NCI-H2227 treated with DMSO at 0.1 percent for 48 hours (cell line): Measurements from ENCODE around the gene STK26.
"Not testable (repeated sequence)": the region's sequence is repeated elsewhere in the genome, so short reads cannot be mapped to it uniquely, and the experiment has no call there.

Experiments
- DNase-seq: peaks from one replicate; lab custom pipeline; 2025; lab: John Stamatoyannopoulos, UW

The STK26 gene

GRCh38 chrX:132037479-132037993 is 14.4 kb downstream of the STK26 start:
- no peak for DNase-seq

GRCh38 chrX:132040066-132040465 is 17.0 kb downstream of the STK26 start:
- DNase-seq: no peak

- DNase-seq: no peak
Measured at GRCh38 chrX:132041015-132041414, 17.9 kb downstream of the STK26 start.

DNA sequence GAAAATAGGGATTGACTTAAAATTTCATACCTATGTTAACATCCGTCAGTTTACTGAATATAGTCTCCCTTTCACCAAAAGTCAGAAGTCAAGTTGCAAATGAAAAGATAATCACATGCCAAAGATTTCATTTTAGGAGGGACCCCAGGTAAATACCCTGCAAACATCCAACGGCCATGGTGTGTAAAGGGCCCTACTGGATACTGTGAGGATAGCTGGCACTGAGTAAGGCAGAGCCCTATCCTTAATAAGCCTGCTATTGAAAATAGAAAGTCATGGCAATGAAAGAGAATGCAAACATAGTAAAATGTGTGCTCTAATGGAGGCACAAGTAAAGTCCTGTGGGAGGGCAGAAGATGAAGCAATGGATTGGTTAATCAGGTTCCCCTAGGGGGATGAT is 20.9 kb downstream of the STK26 start:
- DNase-seq: no peak

DNA sequence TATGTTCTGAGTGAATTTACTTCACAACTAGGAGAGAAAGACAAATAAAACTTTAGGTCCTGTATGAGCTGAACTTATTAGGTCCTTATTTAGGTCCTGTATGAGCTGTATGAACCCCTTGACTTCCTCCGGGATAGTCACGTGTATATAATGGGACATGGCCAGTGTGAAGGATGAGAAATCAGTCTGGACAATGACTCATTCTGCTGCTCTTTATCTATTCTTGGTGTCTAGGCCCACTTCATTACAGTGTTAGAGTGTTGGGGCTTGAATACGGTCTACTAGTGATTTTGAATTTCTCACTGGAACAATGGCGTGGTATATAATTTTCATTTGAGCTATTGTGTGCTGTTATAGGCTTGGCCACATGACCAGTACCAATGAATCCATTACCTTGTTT is 21.9 kb downstream of the STK26 start:
- DNase-seq: no peak

DNA sequence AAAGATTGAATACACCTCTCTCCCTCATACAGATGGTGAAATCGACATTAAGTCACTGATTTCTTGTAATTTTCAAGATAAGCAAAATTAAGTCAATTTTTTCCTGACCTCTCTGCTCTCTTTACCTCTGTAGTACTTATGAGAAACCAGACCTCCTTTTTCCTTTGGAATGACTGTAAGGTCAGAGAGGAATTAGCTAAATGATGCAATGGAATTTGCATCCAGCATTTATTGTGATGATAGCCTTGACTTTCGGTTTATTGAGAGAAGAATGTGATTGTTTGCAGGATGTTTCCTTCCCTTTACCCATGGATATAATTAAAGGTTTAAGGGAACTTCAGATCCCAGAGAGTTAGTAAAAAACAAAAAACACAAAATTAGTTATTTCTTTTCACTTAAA is 22.4 kb downstream of the STK26 start:
- DNase-seq: no peak

- no peak for DNase-seq
Measured at GRCh38 chrX:132046533-132046932, 23.4 kb downstream of the STK26 start.

- not testable (repeated sequence) for DNase-seq
Measured at GRCh38 chrX:132051778-132052177, 28.7 kb downstream of the STK26 start.

DNA sequence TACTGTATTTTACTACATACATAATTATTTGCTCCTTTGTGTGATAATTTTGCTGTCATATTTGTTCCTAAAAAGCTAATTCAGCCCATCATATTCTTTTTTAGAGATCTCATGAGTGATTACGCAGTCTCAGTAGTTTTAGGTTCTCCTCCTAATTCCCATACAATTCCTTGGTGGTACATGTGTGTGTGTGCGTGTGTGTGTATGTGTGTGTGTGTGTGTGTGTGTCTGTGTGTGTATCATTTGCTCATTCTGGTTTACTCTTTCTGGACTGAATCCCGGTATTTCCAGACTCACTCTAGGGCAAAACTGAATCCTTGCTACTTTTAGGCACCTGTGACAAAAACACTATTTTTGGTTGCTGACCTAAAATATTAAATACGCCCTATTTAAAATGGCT is 34.9 kb downstream of the STK26 start:
- no peak for DNase-seq

DNA sequence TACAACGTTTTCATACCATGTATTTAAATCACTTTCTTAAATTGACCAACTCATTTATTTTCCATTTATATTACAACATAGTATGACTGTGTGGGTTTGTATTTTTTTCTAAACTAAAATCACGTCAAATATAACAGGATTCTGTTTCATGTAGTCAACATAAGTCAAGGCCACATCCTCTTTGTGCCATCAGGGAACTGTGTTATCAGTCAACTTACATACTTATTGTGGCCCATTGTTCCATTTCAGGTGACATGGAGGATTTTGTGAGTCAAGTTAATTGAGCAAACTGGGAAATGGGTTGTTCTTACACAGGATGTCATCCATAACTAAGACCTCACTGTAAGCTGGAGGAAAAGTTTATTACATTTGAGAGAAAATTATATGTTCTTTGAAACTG is 35.9 kb downstream of the STK26 start:
- DNase-seq: no peak

- no peak for DNase-seq
Measured at GRCh38 chrX:132059973-132060540, 37.0 kb downstream of the STK26 start.

GRCh38 chrX:132063334-132063733 is 40.2 kb downstream of the STK26 start:
- no peak for DNase-seq

DNA sequence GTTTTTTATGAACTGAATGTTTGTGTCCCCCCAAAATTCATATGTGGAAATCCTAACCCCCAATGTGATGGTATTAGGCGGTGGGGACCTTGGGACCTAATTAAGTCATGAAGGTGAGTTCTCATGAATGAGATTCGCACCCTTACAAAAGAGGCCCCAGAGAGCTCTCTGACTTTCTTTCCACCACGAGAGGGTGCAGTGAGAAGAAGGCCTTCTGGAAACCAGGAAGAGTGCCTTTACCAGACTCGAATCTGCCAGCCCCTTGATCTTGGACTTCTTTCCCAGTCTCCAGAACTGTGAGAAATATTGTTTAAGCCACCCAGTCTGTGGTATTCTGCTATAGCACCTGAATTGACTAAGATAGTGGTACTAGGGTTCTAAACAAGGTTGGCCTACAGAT is 40.8 kb downstream of the STK26 start:
- no peak for DNase-seq

DNA sequence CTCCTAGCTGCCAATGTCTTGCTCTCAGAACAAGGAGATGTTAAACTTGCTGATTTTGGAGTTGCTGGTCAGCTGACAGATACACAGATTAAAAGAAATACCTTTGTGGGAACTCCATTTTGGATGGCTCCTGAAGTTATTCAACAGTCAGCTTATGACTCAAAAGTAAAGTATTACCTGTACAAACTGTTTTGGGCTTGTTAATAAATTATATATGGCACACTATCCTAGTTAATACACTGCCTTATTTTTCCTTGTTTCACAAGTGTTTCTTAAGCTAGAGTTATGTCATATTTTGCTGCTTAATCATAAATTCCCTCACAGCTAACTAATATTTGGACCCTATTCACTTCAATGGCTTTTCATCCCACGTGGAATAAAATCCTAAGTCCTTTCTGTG is 45.3 kb downstream of the STK26 start:
- no peak for DNase-seq

- DNase-seq: no peak
Measured at GRCh38 chrX:132071254-132071653, 48.2 kb downstream of the STK26 start.

DNA sequence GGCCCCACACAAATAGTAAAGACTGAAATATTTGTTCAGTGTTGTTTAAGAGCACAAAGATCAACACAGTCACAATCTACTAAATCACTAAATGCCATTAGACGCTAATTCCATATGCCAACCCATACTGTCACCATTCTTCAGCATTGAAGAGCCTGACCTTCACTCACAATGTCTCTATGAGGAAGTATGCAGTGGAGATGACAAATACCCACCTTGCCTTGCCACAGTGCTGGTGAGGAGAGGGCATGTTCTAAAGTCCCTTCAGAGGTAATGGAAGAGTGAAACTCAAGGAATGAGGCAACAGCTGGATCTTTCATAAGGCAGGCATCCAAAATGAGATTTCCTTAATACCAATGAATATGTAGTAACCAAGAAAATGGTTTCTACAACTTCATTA is 54.3 kb downstream of the STK26 start:
- no peak for DNase-seq

DNA sequence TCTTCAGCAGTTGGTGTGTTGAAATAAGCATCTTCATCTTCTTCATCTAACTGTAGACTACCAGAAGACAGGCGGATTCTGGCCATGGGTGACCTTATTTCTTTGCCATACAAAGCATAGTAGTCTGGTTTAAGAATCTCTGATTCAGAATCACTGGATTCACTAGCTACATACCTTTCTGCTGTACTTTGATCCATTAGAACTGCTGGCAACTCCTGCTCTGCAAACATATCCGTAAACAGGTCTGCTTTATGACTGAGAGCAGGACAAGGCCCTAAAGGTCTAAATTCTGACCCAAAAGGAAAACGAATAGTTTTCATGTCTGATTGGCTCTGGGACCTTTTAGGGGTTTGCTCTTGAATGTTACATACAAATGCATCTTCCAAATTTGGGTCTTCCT is 54.8 kb downstream of the STK26 start:
- no peak for DNase-seq

GRCh38 chrX:132085786-132086185 is 62.7 kb downstream of the STK26 start:
- DNase-seq: no peak

DNA sequence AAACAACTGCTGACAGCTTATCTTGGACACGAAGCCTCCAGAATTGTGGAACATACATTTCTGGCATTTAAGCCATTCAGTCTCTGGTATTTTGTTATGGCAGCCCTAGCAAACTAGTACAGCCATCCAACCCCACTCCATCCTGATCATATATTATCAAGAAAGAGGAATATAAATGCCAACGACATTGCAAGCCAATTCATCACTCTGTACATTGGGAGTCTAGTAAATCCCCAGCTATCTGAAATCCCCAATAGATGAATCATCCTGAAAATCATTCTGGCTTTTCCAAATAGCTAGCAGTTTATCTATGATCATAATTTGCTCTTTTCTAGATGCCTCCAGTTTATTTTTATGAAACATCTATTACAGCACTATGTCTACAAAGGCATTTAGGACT is 63.6 kb downstream of the STK26 start:
- no peak for DNase-seq

- DNase-seq: no peak
Measured at GRCh38 chrX:132088864-132089263, 65.8 kb downstream of the STK26 start.

- DNase-seq: no peak
Measured at GRCh38 chrX:132090403-132091159, 67.5 kb downstream of the STK26 start.

GRCh38 chrX:132092439-132093065 is 69.5 kb downstream of the STK26 start:
- peak; percentile 51 for DNase-seq

DNA sequence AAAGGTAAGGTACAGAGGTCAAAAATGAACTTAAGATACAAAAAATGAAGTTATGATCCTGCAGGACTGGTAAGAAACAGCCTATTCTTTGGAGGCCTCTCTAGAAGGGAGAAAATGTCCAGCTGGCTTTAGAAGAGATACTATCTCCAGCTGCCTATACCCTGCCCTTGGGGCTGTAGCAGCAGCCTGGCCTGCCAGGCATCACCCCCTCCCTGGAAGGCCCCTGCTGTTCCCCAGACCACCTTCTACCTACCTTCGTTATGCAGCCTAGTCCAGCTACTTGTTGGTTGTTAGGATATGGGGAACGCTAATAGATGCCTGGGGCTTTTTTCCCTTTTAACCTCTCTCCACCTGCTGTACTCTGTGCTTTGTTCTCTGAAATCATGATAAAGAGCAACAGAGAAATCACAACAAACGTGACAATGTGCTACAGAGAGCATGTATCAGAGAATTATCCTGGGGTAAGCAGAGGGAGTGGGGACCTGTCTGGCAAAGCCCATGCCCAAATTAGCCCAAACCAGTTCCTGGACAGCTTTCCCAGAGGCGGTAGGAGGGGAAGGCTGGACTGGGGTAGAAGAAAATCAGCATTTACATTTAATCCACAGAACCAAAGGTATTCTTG is 70.2 kb downstream of the STK26 start:
- no peak for DNase-seq
